HEK293 (cell line): Measurements from ENCODE around the gene EFNA2.
A peak's percentile ranks its signal among the peaks of the same experiment; 100 is the strongest.

Source experiments
- GLIS1 ChIP-seq: fragments of 450-650 bp; formaldehyde crosslinking; IDR thresholded peaks from 2 replicates; pipeline ENCODE4 v1.5.1; 2016; ENCODE audit warnings: missing biosample characterization, missing genetic modification characterization
- GLIS2 ChIP-seq: fragments of 450-650 bp; formaldehyde crosslinking; IDR thresholded peaks from 2 replicates; pipeline ENCODE4 v1.5.1; 2016; ENCODE audit warnings: missing biosample characterization, missing genetic modification characterization
- HOXD13 ChIP-seq: sonication (generic); formaldehyde crosslinking; IDR thresholded peaks from 2 replicates; pipeline ENCODE4 v1.8.0; 2022; ENCODE audit warnings: missing genetic modification reagents, borderline replicate concordance
- KLF10 ChIP-seq: fragments of 450-650 bp; IDR thresholded peaks from 2 replicates; pipeline ENCODE4 v1.5.1; 2018; ENCODE audit warnings: missing biosample characterization, mild to moderate bottlenecking, missing genetic modification characterization
- KLF17 ChIP-seq: fragments of 450-650 bp; formaldehyde crosslinking; IDR thresholded peaks from 2 replicates; pipeline ENCODE4 v1.5.1; 2016; ENCODE audit warnings: missing biosample characterization, missing genetic modification characterization
- KLF8 ChIP-seq: fragments of 450-650 bp; formaldehyde crosslinking; IDR thresholded peaks from 2 replicates; pipeline ENCODE4 v1.5.1; 2016; ENCODE audit warnings: missing biosample characterization, missing genetic modification characterization
- REPIN1 ChIP-seq: fragments of 450-650 bp; formaldehyde crosslinking; IDR thresholded peaks from 2 replicates; pipeline ENCODE4 v1.5.1; 2017; ENCODE audit warnings: missing biosample characterization, missing genetic modification characterization, low read depth
- SP7 ChIP-seq: fragments of 450-650 bp; formaldehyde crosslinking; IDR thresholded peaks from 2 replicates; pipeline ENCODE4 v1.5.1; 2016; ENCODE audit warnings: missing biosample characterization, missing genetic modification characterization
- ZBTB48 ChIP-seq: fragments of 450-650 bp; formaldehyde crosslinking; IDR thresholded peaks from 2 replicates; pipeline ENCODE4 v1.5.1; 2016; ENCODE audit warnings: missing biosample characterization, missing genetic modification characterization
- ZBTB7A ChIP-seq: fragments of 450-650 bp; formaldehyde crosslinking; IDR thresholded peaks from 2 replicates; pipeline ENCODE4 v1.5.1; 2016; ENCODE audit warnings: low read depth, missing biosample characterization, missing genetic modification characterization
- ZBTB8A ChIP-seq: fragments of 450-650 bp; formaldehyde crosslinking; IDR thresholded peaks from 2 replicates; pipeline ENCODE4 v1.5.1; 2016; ENCODE audit warnings: missing biosample characterization, missing genetic modification characterization
- ZEB2 ChIP-seq: fragments of 450-650 bp; formaldehyde crosslinking; IDR thresholded peaks from 2 replicates; pipeline ENCODE4 v1.5.1; 2016; ENCODE audit warnings: missing biosample characterization, missing genetic modification characterization
- ZFP41 ChIP-seq: fragments of 450-650 bp; formaldehyde crosslinking; IDR thresholded peaks from 2 replicates; pipeline ENCODE4 v1.5.1; 2016; ENCODE audit warnings: missing biosample characterization, missing genetic modification characterization, borderline replicate concordance
- ZNF146 ChIP-seq: fragments of 450-650 bp; formaldehyde crosslinking; IDR thresholded peaks from 2 replicates; pipeline ENCODE4 v1.5.1; 2016; ENCODE audit warnings: missing biosample characterization, missing genetic modification characterization
- ZNF19 ChIP-seq: fragments of 450-650 bp; formaldehyde crosslinking; IDR thresholded peaks from 2 replicates; pipeline ENCODE4; 2016; ENCODE audit warnings: missing biosample characterization, missing genetic modification characterization, low read depth
- ZNF2 ChIP-seq: fragments of 450-650 bp; formaldehyde crosslinking; IDR thresholded peaks from 2 replicates; pipeline ENCODE4 v1.5.1; 2016; ENCODE audit warnings: missing biosample characterization, missing genetic modification characterization
- ZNF341 ChIP-seq: fragments of 450-650 bp; formaldehyde crosslinking; IDR thresholded peaks from 2 replicates; pipeline ENCODE4; 2016; ENCODE audit warnings: low read depth, missing biosample characterization, missing genetic modification characterization
- ZNF394 ChIP-seq: fragments of 450-650 bp; formaldehyde crosslinking; IDR thresholded peaks from 2 replicates; pipeline ENCODE4 v1.5.1; 2016; ENCODE audit warnings: missing biosample characterization, missing genetic modification characterization, mild to moderate bottlenecking, moderate library complexity, borderline replicate concordance
- ZNF433 ChIP-seq: fragments of 450-650 bp; formaldehyde crosslinking; IDR thresholded peaks from 2 replicates; pipeline ENCODE4 v1.5.1; 2016; ENCODE audit warnings: missing biosample characterization, missing genetic modification characterization, low read depth
- ZNF513 ChIP-seq: fragments of 450-650 bp; IDR thresholded peaks from 2 replicates; pipeline ENCODE4 v1.5.1; 2018; ENCODE audit warnings: missing biosample characterization, missing genetic modification characterization
- ZNF548 ChIP-seq: fragments of 450-650 bp; formaldehyde crosslinking; IDR thresholded peaks from 2 replicates; pipeline ENCODE4 v1.5.1; 2016; ENCODE audit warnings: missing biosample characterization, missing genetic modification characterization
- ZNF561 ChIP-seq: fragments of 450-650 bp; IDR thresholded peaks from 2 replicates; pipeline ENCODE4 v1.5.1; 2018; ENCODE audit warnings: missing biosample characterization, missing genetic modification characterization, borderline replicate concordance
- ZNF623 ChIP-seq: fragments of 450-650 bp; formaldehyde crosslinking; IDR thresholded peaks from 2 replicates; pipeline ENCODE4 v1.5.1; 2016; ENCODE audit warnings: missing biosample characterization, missing genetic modification characterization
- ZNF660 ChIP-seq: fragments of 450-650 bp; IDR thresholded peaks from 2 replicates; pipeline ENCODE4 v1.5.1; 2018; ENCODE audit warnings: missing biosample characterization, mild to moderate bottlenecking, missing genetic modification characterization
- ZSCAN30 ChIP-seq: fragments of 450-650 bp; IDR thresholded peaks from 2 replicates; pipeline ENCODE4 v1.5.1; 2018; ENCODE audit warnings: missing biosample characterization, mild to moderate bottlenecking, missing genetic modification characterization, moderate library complexity
- TF ChIP-seq, protein P1 (sequence below): fragments of 450-650 bp; formaldehyde crosslinking; optimal IDR thresholded peaks from 2 replicates; pipeline ENCODE3; 2016; ENCODE audit warnings: missing biosample characterization, mild to moderate bottlenecking, missing genetic modification characterization
- TF ChIP-seq, protein P2 (sequence below): fragments of 450-650 bp; formaldehyde crosslinking; IDR thresholded peaks from 2 replicates; pipeline ENCODE4 v1.5.1; 2016; ENCODE audit warnings: missing biosample characterization, missing genetic modification characterization
- TF ChIP-seq, protein P3 (sequence below): sonication (generic); formaldehyde crosslinking; IDR thresholded peaks from 2 replicates; pipeline ENCODE4 v1.8.1; 2022; ENCODE audit warnings: mild to moderate bottlenecking, moderate library complexity, missing genetic modification reagents
- TF ChIP-seq, protein P4 (sequence below): fragments of 450-650 bp; formaldehyde crosslinking; IDR thresholded peaks from 2 replicates; pipeline ENCODE4 v1.5.1; 2016; ENCODE audit warnings: missing biosample characterization, missing genetic modification characterization

Gene EFNA2

DNA sequence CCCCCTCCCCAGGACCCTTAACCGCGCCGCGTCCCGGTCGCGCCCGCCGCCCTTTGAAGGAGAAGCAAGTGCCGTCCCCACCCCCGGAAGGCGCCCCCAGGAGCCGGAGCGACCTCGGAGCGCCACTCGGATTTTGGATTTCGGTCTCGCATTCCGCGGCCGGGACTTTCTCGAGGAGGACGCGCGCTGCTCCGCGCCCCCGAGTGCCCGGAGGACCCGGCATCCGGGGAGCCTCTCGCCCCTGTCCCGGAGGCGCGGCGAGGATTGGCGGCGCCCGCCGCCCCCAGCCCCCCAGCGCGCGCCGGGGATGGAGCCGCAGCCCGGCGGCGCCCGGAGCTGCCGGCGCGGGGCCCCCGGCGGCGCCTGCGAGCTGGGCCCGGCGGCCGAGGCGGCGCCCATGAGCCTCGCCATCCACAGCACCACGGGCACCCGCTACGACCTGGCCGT, 35.7 kb upstream of the EFNA2 start (continued):
- TF ChIP-seq ZBTB7A (peak; percentile 79; the same call in 1 of the 2 replicates), KLF10 (peak; percentile 3; the same call in 1 of the 2 replicates), ZNF548 (tag by site-specific recombination) (no peak), GLIS2 (tag by site-specific recombination) (peak; percentile 65), ZNF433 (tag by site-specific recombination) (no peak), ZNF146 (tag by site-specific recombination) (0 out of 2 replicates have a peak, but pooled peaks have one; percentile 8), SP7 (peak; percentile 32), ZBTB8A (tag by site-specific recombination) (peak; percentile 6), ZEB2 (peak; percentile 18), ZNF513 (tag by site-specific recombination) (0 out of 2 replicates have a peak, but pooled peaks have one; percentile 15), HOXD13 (CRISPR knock-in tag) (no peak), ZNF19 (tag by site-specific recombination) (no peak), ZSCAN30 (peak; percentile 46; the same call in 1 of the 2 replicates), ZNF660 (tag by site-specific recombination) (peak; percentile 8; the same call in 1 of the 2 replicates), ZNF394 (tag by site-specific recombination) (peak; percentile 40; the same call in 1 of the 2 replicates), ZNF623 (tag by site-specific recombination) (no peak), REPIN1 (0 out of 2 replicates have a peak, but pooled peaks have one; percentile 57), GLIS1 (peak; percentile 18; the same call in 1 of the 2 replicates), ZNF561 (tag by site-specific recombination) (peak; percentile 17; the same call in 1 of the 2 replicates), ZFP41 (no peak), ZNF2 (tag by site-specific recombination) (no peak), KLF8 (peak; percentile 38; the same call in 1 of the 2 replicates), KLF17 (tag by site-specific recombination) (peak; percentile 48; the same call in 1 of the 2 replicates), ZNF341 (peak; percentile 16; the same call in 1 of the 2 replicates), ZBTB48 (tag by site-specific recombination) (peak; percentile 31; the same call in 1 of the 2 replicates)
- TF ChIP-seq, protein P1, sequence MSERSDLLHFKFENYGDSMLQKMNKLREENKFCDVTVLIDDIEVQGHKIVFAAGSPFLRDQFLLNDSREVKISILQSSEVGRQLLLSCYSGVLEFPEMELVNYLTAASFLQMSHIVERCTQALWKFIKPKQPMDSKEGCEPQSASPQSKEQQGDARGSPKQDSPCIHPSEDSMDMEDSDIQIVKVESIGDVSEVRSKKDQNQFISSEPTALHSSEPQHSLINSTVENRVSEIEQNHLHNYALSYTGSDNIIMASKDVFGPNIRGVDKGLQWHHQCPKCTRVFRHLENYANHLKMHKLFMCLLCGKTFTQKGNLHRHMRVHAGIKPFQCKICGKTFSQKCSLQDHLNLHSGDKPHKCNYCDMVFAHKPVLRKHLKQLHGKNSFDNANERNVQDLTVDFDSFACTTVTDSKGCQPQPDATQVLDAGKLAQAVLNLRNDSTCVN, result peak; percentile 81
- TF ChIP-seq, protein P2, sequence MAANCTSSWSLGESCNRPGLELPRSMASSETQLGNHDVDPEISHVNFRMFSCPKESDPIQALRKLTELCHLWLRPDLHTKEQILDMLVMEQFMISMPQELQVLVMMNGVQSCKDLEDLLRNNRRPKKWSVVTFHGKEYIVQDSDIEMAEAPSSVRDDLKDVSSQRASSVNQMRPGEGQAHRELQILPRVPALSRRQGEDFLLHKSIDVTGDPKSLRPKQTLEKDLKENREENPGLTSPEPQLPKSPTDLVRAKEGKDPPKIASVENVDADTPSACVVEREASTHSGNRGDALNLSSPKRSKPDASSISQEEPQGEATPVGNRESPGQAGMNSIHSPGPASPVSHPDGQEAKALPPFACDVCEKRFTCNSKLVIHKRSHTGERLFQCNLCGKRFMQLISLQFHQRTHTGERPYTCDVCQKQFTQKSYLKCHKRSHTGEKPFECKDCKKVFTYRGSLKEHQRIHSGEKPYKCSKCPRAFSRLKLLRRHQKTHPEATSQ (tag by site-specific recombination), result 0 out of 2 replicates have a peak, but pooled peaks have one; percentile 20
- TF ChIP-seq, protein P3, sequence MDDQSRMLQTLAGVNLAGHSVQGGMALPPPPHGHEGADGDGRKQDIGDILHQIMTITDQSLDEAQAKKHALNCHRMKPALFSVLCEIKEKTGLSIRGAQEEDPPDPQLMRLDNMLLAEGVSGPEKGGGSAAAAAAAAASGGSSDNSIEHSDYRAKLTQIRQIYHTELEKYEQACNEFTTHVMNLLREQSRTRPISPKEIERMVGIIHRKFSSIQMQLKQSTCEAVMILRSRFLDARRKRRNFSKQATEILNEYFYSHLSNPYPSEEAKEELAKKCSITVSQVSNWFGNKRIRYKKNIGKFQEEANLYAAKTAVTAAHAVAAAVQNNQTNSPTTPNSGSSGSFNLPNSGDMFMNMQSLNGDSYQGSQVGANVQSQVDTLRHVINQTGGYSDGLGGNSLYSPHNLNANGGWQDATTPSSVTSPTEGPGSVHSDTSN (CRISPR knock-in tag), result no peak
- TF ChIP-seq, protein P4, sequence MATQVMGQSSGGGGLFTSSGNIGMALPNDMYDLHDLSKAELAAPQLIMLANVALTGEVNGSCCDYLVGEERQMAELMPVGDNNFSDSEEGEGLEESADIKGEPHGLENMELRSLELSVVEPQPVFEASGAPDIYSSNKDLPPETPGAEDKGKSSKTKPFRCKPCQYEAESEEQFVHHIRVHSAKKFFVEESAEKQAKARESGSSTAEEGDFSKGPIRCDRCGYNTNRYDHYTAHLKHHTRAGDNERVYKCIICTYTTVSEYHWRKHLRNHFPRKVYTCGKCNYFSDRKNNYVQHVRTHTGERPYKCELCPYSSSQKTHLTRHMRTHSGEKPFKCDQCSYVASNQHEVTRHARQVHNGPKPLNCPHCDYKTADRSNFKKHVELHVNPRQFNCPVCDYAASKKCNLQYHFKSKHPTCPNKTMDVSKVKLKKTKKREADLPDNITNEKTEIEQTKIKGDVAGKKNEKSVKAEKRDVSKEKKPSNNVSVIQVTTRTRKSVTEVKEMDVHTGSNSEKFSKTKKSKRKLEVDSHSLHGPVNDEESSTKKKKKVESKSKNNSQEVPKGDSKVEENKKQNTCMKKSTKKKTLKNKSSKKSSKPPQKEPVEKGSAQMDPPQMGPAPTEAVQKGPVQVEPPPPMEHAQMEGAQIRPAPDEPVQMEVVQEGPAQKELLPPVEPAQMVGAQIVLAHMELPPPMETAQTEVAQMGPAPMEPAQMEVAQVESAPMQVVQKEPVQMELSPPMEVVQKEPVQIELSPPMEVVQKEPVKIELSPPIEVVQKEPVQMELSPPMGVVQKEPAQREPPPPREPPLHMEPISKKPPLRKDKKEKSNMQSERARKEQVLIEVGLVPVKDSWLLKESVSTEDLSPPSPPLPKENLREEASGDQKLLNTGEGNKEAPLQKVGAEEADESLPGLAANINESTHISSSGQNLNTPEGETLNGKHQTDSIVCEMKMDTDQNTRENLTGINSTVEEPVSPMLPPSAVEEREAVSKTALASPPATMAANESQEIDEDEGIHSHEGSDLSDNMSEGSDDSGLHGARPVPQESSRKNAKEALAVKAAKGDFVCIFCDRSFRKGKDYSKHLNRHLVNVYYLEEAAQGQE (tag by site-specific recombination), result peak; percentile 2; the same call in 1 of the 2 replicates
- TF ChIP-seq, all 188 proteins: peak for 26
